Adrenal gland (tissue), 12 donors: ENCODE measurements around the gene HOXD11. TPM values are rescaled to one million over a fixed set of nuclear protein-coding genes. Genes with fewer than 3 reads are reported as not detected.

Experiments used
- DNase-seq, 7 donors: peaks; one replicate each; pipeline ENCODE4 v3.0.0-alpha.2; 2019 to 2020
- H3K27ac ChIP-seq, 5 donors: fragments of 200-600 bp; sonication (generic) in 4 of 5; 1 replicate in 3 of 5; 2 replicates in 2 of 5; pipeline versions ENCODE4 v1.5.1 to v1.8.0; 2016 to 2020; ENCODE audit warnings: mild to moderate bottlenecking in 1 of 5
- H3K27me3 ChIP-seq: fragments of 200-600 bp; 2 replicates; pipeline ENCODE4 v1.8.0; 2021
- H3K36me3 ChIP-seq, 2 donors: fragments of 200-600 bp; replicated peaks in 1 of 2; 1 replicate in 1 of 2; 2 replicates in 1 of 2; pipeline versions ENCODE4 v1.5.1 to v1.8.0; 2018 to 2022
- H3K4me1 ChIP-seq, 2 donors: fragments of 200-600 bp; replicated peaks in 1 of 2; 1 replicate in 1 of 2; 2 replicates in 1 of 2; pipeline versions ENCODE4 v1.5.1 to v1.8.0; 2018 to 2021
- H3K4me3 ChIP-seq, 4 donors: fragments of 200-600 bp; sonication (generic) in 3 of 4; one replicate each; pipeline ENCODE4 v1.5.1; 2016 to 2018
- H3K9me3 ChIP-seq, 3 donors: fragments of 200-600 bp; sonication (generic) in 1 of 3; replicated peaks in 1 of 3; 1 replicate in 2 of 3; 2 replicates in 1 of 3; pipeline versions ENCODE4 v1.5.1 to v1.8.0; 2016 to 2021
- POLR2A ChIP-seq, 2 donors: fragments of 450-650 bp; IDR thresholded peaks; one replicate each; pipeline ENCODE4 v1.6.1; 2017; ENCODE audit warnings: antibody characterized with exemption in 2 of 2, mild to moderate bottlenecking in 2 of 2, moderate library complexity in 1 of 2
- WGBS, 4 donors: extraction: QIAGEN DNeasy Blood & Tissue Kit in 2 of 4; methylation state at CpG; one replicate each; pipeline versions ENCODE4 v1.1.5 to v1.1.7; 2013 to 2017; 5-methylcytosine and 5-hydroxymethylcytosine counted together
- intact Hi-C, 2 donors: fragments of 100-400 bp; cut with DNase I; formaldehyde crosslinking; loops; one replicate each; pipeline versions ENCODE4 v1.14.1 to v1.15.0; 2022 to 2023
- polyA plus RNA-seq, 3 donors: library from polyadenylated mRNA; stranded (reverse); fragments of 200-250 nt in 2 of 3; fragments of 350-450 nt in 1 of 3; fragmentation: Illumina TruSeq in 1 of 3; extraction: RNeasy Lipid Tissue Mini Kit (QIAGEN cat#74804) in 1 of 3; gene quantifications; one replicate each; pipeline ENCODE4 v1.2.3, GENCODE V29; 2013 to 2014
- total RNA-seq, 9 donors: library from RNA; depleted of rRNA in 4 of 9; stranded (reverse); fragments of >200 nt in 4 of 9; fragments of 120-200 nt in 1 of 9; fragmentation: NEBNext Ultra II Directional in 1 of 9; extraction: Animal tissue kit (Norgen Biotek cat#: 25700) in 1 of 9; gene quantifications; one replicate each; pipeline versions ENCODE4 v1.1.0 to v1.2.4, GENCODE V29; 2013 to 2023
- TF ChIP-seq, protein P1 (sequence below), 6 experiments: fragments of 450-650 bp in 4 of 6; fragments of 200-600 bp in 2 of 6; sonication (generic) in 1 of 6; IDR thresholded peaks; 1 replicate in 5 of 6; 2 replicates in 1 of 6; pipeline versions ENCODE4 v1.5.1 to v1.8.0; 2016 to 2021; ENCODE audit warnings: antibody characterized with exemption in 6 of 6, mild to moderate bottlenecking in 2 of 6, moderate library complexity in 1 of 6
- donor health status: healthy with polysubstance abuse.
- donor health status: Bipolar disorder and iron deficiency.
- donor health status: DM: yes; HTN: yes; CAD: no.
- donor health status: DM: no; HTN: no; CAD: no.
- donor health status: DM: no; HTN: no; CAD: no.
- donor health status: DM: yes; HTN: yes; CAD: no.

Gene HOXD11
- total and polyA plus RNA-seq, 12 donors: not detected

DNA sequence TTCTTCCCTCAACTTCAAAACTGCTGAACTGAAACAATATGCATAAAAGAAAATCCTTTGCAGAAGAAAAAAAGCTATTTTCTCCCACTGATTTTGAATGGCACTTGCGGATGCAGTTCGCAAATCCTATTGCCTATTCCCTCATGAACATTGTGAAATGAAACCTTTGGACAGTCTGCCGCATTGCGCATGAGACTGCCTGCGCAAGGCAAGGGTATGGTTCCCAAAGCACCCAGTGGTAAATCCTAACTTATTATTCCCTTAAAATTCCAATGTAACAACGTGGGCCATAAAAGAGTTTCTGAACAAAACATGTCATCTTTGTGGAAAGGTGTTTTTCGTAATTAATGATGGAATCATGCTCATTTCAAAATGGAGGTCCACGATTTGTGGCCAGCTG lies 30.8 kb downstream of the HOXD11 start:
- TF ChIP-seq POLR2A (IDR thresholded peaks at IDR 0.05): no peak
- TF ChIP-seq, protein P1, sequence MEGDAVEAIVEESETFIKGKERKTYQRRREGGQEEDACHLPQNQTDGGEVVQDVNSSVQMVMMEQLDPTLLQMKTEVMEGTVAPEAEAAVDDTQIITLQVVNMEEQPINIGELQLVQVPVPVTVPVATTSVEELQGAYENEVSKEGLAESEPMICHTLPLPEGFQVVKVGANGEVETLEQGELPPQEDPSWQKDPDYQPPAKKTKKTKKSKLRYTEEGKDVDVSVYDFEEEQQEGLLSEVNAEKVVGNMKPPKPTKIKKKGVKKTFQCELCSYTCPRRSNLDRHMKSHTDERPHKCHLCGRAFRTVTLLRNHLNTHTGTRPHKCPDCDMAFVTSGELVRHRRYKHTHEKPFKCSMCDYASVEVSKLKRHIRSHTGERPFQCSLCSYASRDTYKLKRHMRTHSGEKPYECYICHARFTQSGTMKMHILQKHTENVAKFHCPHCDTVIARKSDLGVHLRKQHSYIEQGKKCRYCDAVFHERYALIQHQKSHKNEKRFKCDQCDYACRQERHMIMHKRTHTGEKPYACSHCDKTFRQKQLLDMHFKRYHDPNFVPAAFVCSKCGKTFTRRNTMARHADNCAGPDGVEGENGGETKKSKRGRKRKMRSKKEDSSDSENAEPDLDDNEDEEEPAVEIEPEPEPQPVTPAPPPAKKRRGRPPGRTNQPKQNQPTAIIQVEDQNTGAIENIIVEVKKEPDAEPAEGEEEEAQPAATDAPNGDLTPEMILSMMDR (IDR thresholded peaks at IDR 0.05): no peak
- H3K4me3 ChIP-seq: peak overlapping the region in 2 of 4 donors; percentile 42 to 96
- H3K9me3 ChIP-seq: no peaks in the 10 kb centered on the region
- 44 to 71% (median 57%) methylated on average over 8 of the region's 8 CpGs for WGBS, 4 donors
- intact Hi-C loops: no loop called here
- H3K36me3 ChIP-seq: peaks cover 0 to 2% of the 10 kb centered on the region in 2 donors
- H3K4me1 ChIP-seq: peaks cover 31 to 52% of the 10 kb centered on the region in 2 donors
- H3K27me3 ChIP-seq: no peaks in the 10 kb centered on the region
- peak in 2 of 7 donors; percentile 26 to 53 for DNase-seq
- H3K27ac ChIP-seq: peak overlapping the region in 4 of 5 donors; percentile 58 to 97 (median 89)

DNA sequence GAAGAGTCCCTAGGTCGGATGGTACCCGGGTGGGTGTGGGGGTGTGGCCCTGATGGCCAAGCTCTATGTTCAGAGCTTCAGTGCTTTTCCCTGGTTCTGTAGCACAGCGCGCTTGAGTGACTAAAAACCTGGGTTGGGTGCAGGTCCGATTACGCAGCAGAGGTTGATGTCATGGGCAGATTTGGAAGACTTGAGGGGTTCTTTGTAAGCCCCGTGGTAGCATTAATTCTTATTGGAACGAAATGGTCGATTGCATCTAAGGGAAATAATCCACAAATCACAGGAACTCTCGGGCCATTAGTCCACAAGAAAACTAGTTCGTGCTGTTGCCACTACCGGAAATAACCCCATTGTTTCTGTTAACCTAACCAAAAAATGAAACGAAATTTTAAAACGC lies 31.4 kb downstream of the HOXD11 start:
- Histone ChIP-seq H3K9me3 (no peaks in the 10 kb centered on the region), H3K4me1 (peaks cover 31 to 46% of the 10 kb centered on the region in 2 donors), H3K4me3 (peak overlapping the region in 1 of 4 donors; percentile 96), H3K27ac (peak overlapping the region; percentile 58 to 97 (median 78)), H3K27me3 (no peaks in the 10 kb centered on the region), H3K36me3 (no peaks in the 10 kb centered on the region)
- TF ChIP-seq POLR2A (IDR thresholded peaks at IDR 0.05): no peak
- intact Hi-C loops: no loop called here
- WGBS, 4 donors: 15 to 49% (median 22%) methylated on average over 14 of the region's 14 CpGs
- DNase-seq: peak in 2 of 7 donors; percentile 49 to 68

DNA sequence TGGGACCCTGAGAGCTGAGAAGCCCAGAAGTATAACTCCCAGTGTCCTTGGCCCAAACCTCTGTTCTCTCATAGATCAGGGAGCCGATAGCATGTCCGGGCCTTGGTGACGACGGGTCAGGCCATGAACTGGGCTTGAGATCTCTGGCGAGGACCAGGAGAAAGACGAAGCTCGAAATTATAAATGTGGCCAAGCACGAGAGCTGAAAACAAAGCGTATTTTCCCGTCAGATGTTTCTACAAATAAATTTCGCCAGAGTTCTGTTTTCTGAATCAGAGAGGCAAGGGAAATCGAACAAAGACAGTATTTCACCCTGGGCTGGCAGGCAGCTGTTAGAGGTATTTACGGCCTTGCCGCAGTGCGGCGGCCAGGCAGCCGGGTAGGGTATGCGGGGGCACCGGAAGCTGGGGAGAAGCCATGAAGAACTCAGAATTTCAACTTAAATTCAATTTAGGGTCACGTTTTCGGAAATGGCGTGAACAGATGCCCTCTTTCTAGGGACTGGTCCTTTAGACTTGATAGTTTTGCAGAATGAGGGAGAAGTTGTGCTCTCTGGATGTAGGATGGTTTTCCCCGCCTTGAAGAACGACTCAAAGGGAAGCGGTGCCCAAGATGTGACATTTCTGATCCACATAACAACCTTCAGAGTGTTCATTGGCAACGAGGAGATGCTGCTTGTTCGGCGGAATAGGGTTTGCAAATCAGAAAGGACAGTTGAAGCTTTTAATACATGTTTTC lies 32.0 kb downstream of the HOXD11 start:
- intact Hi-C loops: no loop called here
- H3K4me1 ChIP-seq: peaks cover 31 to 46% of the 10 kb centered on the region in 2 donors
- H3K9me3 ChIP-seq: no peaks in the 10 kb centered on the region
- peak in 6 of 7 donors; percentile 45 to 71 (median 54) for DNase-seq
- TF ChIP-seq POLR2A (IDR thresholded peaks at IDR 0.05): no peak
- TF ChIP-seq, protein P1 (IDR thresholded peaks at IDR 0.05): no peak
- H3K27me3 ChIP-seq: no peaks in the 10 kb centered on the region
- H3K36me3 ChIP-seq: no peaks in the 10 kb centered on the region
- WGBS, 4 donors: 15 to 38% (median 26%) methylated on average over 27 to 28 of the region's 28 CpGs
- peak overlapping the region in 2 of 4 donors; percentile 13 to 96 for H3K4me3 ChIP-seq
- peak overlapping the region; percentile 58 to 97 (median 78) for H3K27ac ChIP-seq

DNA sequence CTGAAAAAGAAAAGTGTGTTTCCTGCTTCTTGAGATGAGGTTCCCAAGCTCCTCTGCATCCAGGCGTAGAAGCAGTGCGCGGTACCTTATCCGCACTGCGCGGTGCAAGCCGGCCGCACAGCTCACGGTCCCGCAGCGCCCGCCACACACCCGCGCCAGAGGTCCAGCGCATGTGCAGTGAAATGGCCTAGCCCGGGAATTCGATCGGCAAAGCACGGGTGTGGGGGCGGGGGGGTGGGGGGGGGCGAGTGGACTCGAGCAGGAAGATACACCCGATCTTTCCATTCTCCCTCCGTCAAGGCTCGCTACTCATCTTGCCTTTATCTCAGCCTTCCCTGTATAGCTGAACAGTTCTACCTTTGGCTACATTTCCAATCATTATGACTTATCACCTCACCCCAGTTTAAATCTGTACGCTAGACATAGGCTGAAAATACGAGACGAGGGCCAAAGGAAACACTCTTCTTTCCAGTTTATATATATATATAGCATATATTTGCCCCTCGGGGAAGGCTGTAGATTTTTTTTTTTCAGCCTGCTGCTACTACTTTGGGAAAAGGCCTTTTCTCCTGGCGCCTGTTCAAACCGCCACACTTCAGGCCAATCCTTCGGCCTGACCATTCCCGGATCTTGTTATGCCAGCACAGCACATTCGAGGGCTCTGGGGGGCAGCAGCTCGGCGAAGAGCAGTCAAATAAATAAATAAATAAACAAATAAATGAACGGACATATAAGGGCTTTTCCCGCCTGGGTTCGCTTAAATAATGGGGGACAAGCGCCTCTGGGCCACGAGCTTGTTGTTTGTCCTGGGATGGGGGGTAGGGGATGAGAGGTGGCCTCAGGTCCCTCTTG lies 32.8 kb downstream of the HOXD11 start:
- intact Hi-C loops: loop anchor here (2.0 to 5.0 kb wide), 3 partner anchors 312 to 497 kb away; no protein-coding TSS in a partner anchor
- Histone ChIP-seq H3K36me3 (no peaks in the 10 kb centered on the region), H3K4me1 (peaks cover 28 to 39% of the 10 kb centered on the region in 2 donors), H3K27ac (peak overlapping the region; percentile 58 to 97 (median 78)), H3K9me3 (no peaks in the 10 kb centered on the region), H3K27me3 (no peaks in the 10 kb centered on the region), H3K4me3 (peak overlapping the region in 2 of 4 donors; percentile 38 to 96)
- DNase-seq: peak in 6 of 7 donors; percentile 43 to 75 (median 52)
- 17 to 32% (median 19%) methylated on average over 27 to 41 of the region's 41 CpGs for WGBS, 4 donors
- TF ChIP-seq, protein P1 (IDR thresholded peaks at IDR 0.05): no peak
- peak in 1 of 2 donors; percentile 24 for TF ChIP-seq POLR2A (IDR thresholded peaks at IDR 0.05)
